GM12872 (cell line): ENCODE measurements around the gene TNNC1.

Source experiments
- CTCF ChIP-seq: IDR thresholded peaks from 3 replicates; pipeline ENCODE4 v1.5.1; 2011; ENCODE audit warnings: low read depth, mild to moderate bottlenecking, low read length, moderate library complexity; ENCODE audit not compliant: insufficient read depth

Gene TNNC1

DNA sequence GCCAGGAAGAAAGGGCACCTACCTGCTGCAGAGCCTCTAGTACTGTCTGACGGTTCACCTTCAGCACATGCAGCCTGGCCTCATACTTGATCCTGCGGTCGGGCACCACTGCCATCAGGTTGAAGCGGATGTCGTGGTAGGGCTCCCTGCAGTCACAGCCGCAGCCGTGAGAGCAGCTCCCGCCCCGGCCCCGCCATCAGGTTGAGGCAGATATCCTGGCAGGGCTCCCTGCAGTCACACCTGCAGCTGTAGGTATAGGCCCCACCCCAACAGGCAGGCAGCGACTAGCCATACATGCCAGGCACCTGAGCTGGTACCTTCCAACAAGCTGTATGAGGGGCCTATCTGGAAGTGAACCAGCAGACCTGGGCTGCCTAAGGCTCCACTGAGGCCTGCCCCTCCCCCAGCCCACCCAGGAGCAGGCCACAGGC, 47.6 kb downstream of the TNNC1 start:
- no peak for TF ChIP-seq CTCF

- TF ChIP-seq CTCF: no peak
These were observed 48.2 kb downstream of the TNNC1 start for GRCh38 chr3:52405601-52406110.

GRCh38 chr3:52405066-52405465, 48.8 kb downstream of the TNNC1 start:
- TF ChIP-seq CTCF: no peak

DNA sequence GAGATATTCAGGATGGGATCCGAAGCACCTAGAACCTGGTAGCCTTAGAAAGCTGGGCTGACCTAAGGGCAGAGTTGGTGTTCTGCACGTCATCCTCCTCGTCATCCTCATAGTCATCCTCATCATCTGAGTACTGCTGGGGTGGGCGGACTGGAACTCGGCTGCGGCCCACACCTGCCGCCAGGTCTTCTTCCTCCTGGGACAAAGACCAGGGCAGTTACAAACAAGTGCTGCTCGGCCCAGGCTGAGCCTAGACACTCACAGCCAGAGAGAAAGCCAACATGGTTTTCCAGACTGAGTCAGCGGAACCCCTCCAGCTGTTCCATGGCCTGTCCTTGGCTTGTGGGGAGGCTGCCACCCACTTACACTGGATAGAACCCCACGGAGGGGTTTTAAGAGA, 49.5 kb downstream of the TNNC1 start:
- TF ChIP-seq CTCF: no peak

- no peak for TF ChIP-seq CTCF
These were observed 49.9 kb downstream of the TNNC1 start for GRCh38 chr3:52403955-52404354.

- TF ChIP-seq CTCF: no peak
These were observed 50.5 kb downstream of the TNNC1 start for GRCh38 chr3:52403271-52403841.

GRCh38 chr3:52402706-52403270, 51.1 kb downstream of the TNNC1 start:
- no peak for TF ChIP-seq CTCF

DNA sequence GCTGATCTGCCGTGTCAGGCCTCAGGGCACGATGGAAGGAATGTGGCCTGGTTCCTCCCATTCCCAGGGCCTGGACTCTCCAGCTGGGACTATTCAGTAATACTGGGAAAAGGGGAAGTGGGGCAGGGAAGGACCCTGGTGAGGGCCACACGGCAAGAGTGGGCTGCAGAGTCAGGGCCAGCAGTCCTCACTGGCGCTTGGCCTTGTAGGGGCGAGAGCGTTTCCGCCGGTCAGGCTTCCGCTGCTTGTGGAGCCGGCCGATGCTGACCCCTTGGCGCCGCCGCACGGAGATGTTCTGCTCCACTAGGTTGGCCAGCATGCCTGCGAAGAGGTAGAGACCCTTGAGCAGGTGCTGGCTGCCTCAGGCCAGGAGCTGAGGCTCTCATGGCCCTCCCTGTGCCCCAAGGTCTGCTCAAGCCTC, 51.7 kb downstream of the TNNC1 start:
- TF ChIP-seq CTCF: no peak
